Calu3 (cell line): ENCODE results near the gene NTF3. TPM values are rescaled to one million over a fixed set of nuclear protein-coding genes. Genes with fewer than 3 reads are reported as not detected.

Source experiments
- BruUV-seq: library from RNA; stranded (reverse); fragments of 400-500 nt; replicated peaks from 2 replicates; lab custom pipeline; 2021; lab: Mats Ljungman, UMichigan
- CTCF ChIA-PET: fragments of 300-600 bp; sonication (Branson Sonifier 250); formaldehyde crosslinking; loops from one replicate; lab custom pipeline; 2022; ENCODE audit warnings: antibody characterized with exemption; lab: Charles Lee
- DNase-seq: peaks from one replicate; pipeline ENCODE4 v3.0.0; 2022
- H3K27ac Mint-ChIP-seq: one replicate; pipeline ENCODE4 v1.8.0; 2022; ENCODE audit warnings: mixed read lengths; ENCODE audit not compliant: unreplicated experiment
- H3K27me3 Mint-ChIP-seq: one replicate; pipeline ENCODE4 v1.8.0; 2022; ENCODE audit warnings: mixed read lengths; ENCODE audit not compliant: unreplicated experiment
- H3K36me3 Mint-ChIP-seq: one replicate; pipeline ENCODE4 v1.8.0; 2022; ENCODE audit warnings: mild to moderate bottlenecking, moderate library complexity, mixed read lengths; ENCODE audit not compliant: insufficient read depth, unreplicated experiment
- H3K4me1 Mint-ChIP-seq: one replicate; pipeline ENCODE4 v1.8.0; 2022; ENCODE audit warnings: mild to moderate bottlenecking, low read depth, mixed read lengths; ENCODE audit not compliant: unreplicated experiment
- H3K4me3 Mint-ChIP-seq: one replicate; pipeline ENCODE4 v1.8.0; 2022; ENCODE audit warnings: mild to moderate bottlenecking, low read depth, moderate library complexity, mixed read lengths; ENCODE audit not compliant: unreplicated experiment
- H3K9me3 Mint-ChIP-seq: one replicate; pipeline ENCODE4 v1.8.0; 2022; ENCODE audit warnings: low read depth, mixed read lengths; ENCODE audit not compliant: unreplicated experiment
- intact Hi-C: fragments of 100-400 bp; cut with micrococcal nuclease; formaldehyde crosslinking; loops from one replicate; pipeline ENCODE4 v1.10.0; 2022; ENCODE audit not compliant: unreplicated experiment
- total RNA-seq: library from RNA; stranded (reverse); gene quantifications from 2 replicates; pipeline ENCODE4 v1.2.3, GENCODE V29; 2022
- TF ChIP-seq, protein P1 (sequence below): fragments of 200-600 bp; IDR thresholded peaks from one replicate; pipeline ENCODE4 v1.8.0; 2022; ENCODE audit warnings: antibody characterized with exemption; ENCODE audit not compliant: unreplicated experiment

The NTF3 gene
- total RNA-seq, 1 experiment from 2014 or later: not detected

DNA sequence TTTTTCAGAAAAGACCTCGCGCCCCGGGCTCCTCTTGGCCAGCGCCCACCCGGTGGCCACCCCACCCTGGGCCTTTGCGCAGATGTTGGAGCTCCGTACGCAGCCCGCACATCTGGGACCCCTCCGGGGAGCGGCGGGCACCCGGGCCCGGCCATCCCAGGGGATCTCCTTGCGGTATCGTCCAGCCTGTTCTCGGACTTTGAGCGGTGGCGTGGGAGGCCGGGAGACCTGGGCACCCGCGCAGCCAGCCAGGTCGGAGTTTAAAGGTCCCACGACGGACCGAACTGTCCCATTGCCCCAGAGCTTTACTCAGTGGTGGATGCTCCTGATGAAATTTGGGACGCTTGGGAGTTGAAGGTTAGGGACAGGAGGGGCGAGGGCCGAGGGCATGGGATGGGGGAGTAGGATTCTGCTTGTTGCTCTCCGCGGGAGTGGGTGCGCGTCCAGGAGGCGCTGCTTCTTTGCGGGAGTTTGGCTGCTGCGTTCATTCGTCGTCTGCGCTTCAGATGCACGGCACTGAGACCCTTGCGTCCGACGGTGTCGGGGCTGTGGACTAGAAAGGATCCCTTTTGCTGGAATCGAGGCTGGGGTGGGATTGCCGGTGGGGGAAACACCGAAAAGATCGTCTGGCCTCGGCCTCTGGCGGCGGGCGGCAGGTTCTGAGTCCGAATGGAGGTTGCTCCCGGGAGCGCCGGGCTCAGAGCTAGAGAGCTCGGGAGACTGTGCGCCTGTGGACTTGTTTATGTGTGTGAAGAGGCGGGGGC is 1.4 kb downstream of the NTF3 start:
- peaks cover 2% of the 10 kb centered on the region for H3K9me3 Mint-ChIP-seq
- H3K36me3 Mint-ChIP-seq: no peaks in the 10 kb centered on the region
- no peak overlapping the region for H3K4me3 Mint-ChIP-seq
- no peaks in the 10 kb centered on the region for H3K4me1 Mint-ChIP-seq
- TF ChIP-seq, protein P1, sequence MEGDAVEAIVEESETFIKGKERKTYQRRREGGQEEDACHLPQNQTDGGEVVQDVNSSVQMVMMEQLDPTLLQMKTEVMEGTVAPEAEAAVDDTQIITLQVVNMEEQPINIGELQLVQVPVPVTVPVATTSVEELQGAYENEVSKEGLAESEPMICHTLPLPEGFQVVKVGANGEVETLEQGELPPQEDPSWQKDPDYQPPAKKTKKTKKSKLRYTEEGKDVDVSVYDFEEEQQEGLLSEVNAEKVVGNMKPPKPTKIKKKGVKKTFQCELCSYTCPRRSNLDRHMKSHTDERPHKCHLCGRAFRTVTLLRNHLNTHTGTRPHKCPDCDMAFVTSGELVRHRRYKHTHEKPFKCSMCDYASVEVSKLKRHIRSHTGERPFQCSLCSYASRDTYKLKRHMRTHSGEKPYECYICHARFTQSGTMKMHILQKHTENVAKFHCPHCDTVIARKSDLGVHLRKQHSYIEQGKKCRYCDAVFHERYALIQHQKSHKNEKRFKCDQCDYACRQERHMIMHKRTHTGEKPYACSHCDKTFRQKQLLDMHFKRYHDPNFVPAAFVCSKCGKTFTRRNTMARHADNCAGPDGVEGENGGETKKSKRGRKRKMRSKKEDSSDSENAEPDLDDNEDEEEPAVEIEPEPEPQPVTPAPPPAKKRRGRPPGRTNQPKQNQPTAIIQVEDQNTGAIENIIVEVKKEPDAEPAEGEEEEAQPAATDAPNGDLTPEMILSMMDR: no peak
- intact Hi-C loops: no loop called here
- CTCF ChIA-PET: no interaction called here
- H3K27ac Mint-ChIP-seq: no peak overlapping the region
- H3K27me3 Mint-ChIP-seq: no peaks in the 10 kb centered on the region
- BruUV-seq: no TSS peak
- DNase-seq: no peak

- TF ChIP-seq, protein P1: no peak
- CTCF ChIA-PET: no interaction called here
- peaks cover 2% of the 10 kb centered on the region for H3K9me3 Mint-ChIP-seq
- intact Hi-C loops: no loop called here
- no TSS peak for BruUV-seq
- no peaks in the 10 kb centered on the region for H3K36me3 Mint-ChIP-seq
- H3K27ac Mint-ChIP-seq: no peak overlapping the region
- H3K4me3 Mint-ChIP-seq: no peak overlapping the region
- no peaks in the 10 kb centered on the region for H3K4me1 Mint-ChIP-seq
- no peak for DNase-seq
- H3K27me3 Mint-ChIP-seq: no peaks in the 10 kb centered on the region
Observed at GRCh38 chr12:5433845-5434646, 2.1 kb downstream of the NTF3 start.

GRCh38 chr12:5434647-5435560 is 3.0 kb downstream of the NTF3 start:
- H3K4me3 Mint-ChIP-seq: no peak overlapping the region
- H3K27me3 Mint-ChIP-seq: no peaks in the 10 kb centered on the region
- H3K27ac Mint-ChIP-seq: no peak overlapping the region
- CTCF ChIA-PET: no interaction called here
- no peak for DNase-seq
- H3K4me1 Mint-ChIP-seq: no peaks in the 10 kb centered on the region
- peaks cover 2% of the 10 kb centered on the region for H3K9me3 Mint-ChIP-seq
- intact Hi-C loops: no loop called here
- no TSS peak for BruUV-seq
- no peaks in the 10 kb centered on the region for H3K36me3 Mint-ChIP-seq
- TF ChIP-seq, protein P1: no peak

DNA sequence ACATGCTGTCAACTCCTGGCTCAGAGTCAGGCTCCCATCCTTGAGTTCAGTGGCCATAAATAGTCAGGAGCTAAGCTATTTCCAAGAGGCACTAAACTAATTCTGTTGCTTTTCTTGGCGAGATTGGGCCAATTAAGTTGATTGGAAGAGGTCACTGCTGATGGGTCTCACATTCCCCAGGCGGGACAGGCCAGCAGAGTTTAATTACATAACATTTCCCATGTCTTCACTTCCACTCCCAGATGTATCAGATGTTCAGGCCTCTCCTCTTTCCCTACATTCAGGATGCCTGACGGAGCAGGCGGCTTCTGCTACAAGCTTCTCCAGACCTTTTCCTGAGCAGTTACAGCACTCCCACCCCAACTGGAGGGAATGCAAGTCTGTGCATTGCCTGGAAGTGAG is 5.3 kb downstream of the NTF3 start:
- no peaks in the 10 kb centered on the region for H3K4me1 Mint-ChIP-seq
- BruUV-seq: no TSS peak
- intact Hi-C loops: no loop called here
- CTCF ChIA-PET: no interaction called here
- no peaks in the 10 kb centered on the region for H3K9me3 Mint-ChIP-seq
- DNase-seq: no peak
- no peak overlapping the region for H3K27ac Mint-ChIP-seq
- no peak overlapping the region for H3K4me3 Mint-ChIP-seq
- TF ChIP-seq, protein P1: no peak
- H3K27me3 Mint-ChIP-seq: no peaks in the 10 kb centered on the region
- no peaks in the 10 kb centered on the region for H3K36me3 Mint-ChIP-seq
